GM10266 (cell line): ENCODE results near the gene GAB4.

Source experiments
- DNase-seq: peaks from one replicate; pipeline ENCODE4 v3.0.0; 2012; ENCODE audit errors: extremely low spot score
- CTCF ChIP-seq: IDR thresholded peaks from 2 replicates; pipeline ENCODE4 v1.5.1; 2012; ENCODE audit warnings: mild to moderate bottlenecking, low read depth; ENCODE audit not compliant: control insufficient read depth, insufficient read depth; ENCODE audit errors: missing control alignments

The GAB4 gene

GRCh38 chr22:16935209-16935608 lies 72.8 kb downstream of the GAB4 start:
- no peak for DNase-seq
- TF ChIP-seq CTCF: no peak

DNA sequence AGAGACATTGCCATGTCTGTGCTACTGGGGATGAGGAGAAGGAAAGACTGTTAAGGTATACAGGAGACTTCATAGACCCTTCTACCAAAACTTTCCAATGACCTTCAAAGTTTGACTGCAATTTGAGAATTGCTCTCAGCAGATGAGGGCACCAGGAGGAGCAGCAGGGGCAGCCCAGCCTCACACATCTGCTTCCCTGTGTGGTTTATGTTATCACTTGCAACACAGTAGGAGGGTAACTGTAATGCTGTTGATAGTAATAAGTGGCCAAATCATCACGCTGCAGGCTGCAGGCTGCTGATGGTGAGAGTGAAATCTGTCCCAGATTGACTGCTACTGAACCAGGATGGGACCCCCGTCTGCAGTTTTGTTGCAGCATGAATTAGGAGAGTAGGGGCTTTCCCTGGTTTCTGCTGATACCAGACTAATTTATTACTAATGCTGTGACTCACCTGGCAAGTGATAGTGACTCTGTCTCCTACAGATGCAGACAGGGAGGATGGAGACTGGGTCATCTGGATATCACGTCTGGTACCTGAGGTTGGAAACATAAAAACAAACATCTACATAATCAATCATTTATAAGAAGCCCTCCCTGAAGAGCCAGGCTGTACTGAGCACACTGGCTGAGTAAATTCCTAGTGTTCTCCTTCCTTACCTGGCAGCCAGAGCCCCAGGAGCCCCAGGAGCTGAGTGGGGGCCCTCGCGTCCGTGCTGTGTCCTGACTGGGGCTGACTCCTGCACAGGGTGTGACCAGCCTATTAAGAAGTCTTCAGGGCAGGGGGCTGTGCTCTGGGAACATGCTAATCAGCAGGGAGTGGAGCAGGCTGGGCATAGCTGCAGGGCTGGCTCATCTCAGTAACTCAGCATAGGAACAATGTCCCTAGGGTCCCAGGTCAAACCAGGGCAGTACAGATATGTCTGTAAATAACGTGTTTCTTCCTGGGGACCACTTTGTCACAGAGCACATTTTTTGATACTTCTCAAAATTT lies 74.4 kb downstream of the GAB4 start:
- TF ChIP-seq CTCF: no peak
- DNase-seq: no peak

- no peak for DNase-seq
- peak; percentile 30 for TF ChIP-seq CTCF
These were observed 75.4 kb downstream of the GAB4 start for GRCh38 chr22:16932577-16932976.

- TF ChIP-seq CTCF: no peak
- DNase-seq: no peak
These were observed 82.5 kb downstream of the GAB4 start for GRCh38 chr22:16925407-16925966.

- no peak for TF ChIP-seq CTCF
- DNase-seq: no peak
These were observed 85.3 kb downstream of the GAB4 start for GRCh38 chr22:16922706-16923105.

DNA sequence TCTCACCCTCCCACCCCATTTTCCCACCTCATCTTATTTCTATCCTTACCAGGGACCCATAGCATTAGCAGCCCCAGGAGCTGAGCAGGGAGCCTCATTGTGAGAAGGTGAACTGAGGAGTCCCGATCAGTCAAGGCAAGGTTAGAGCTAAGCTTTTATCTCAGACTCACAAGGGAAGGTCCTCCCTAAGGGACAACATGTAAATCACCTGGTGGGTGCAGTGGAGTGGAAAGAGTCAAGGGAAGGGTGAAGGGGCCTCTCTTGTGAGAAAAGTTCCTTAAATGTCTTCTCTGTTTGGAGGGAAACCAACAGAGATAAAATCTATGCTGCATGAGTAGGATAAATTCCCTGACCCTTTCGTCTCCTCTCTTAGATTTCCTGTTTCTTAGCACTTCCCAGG lies 85.9 kb downstream of the GAB4 start:
- DNase-seq: no peak
- TF ChIP-seq CTCF: no peak
